MCF 10A (cell line): ENCODE results near the gene FAM162A. TPM values are rescaled to one million over a fixed set of nuclear protein-coding genes. Genes with fewer than 3 reads are reported as not detected.

ENCODE experiments used
- total RNA-seq: library from RNA; stranded (reverse); gene quantifications from 2 replicates; pipeline ENCODE4 v1.2.3, GENCODE V29; 2022

FAM162A gene
- total RNA-seq, 1 experiment from 2014 or later, result 59.1 TPM

Other genes starting within 250 kb of the FAM162A start
- not detected in 2 replicates for gene CASR, start 200.5 kb upstream of the FAM162A start, total RNA-seq
- 133 and 145 TPM in 2 replicates for gene CSTA, start 58.9 kb upstream of the FAM162A start, total RNA-seq
- 78.2 and 94.4 TPM in 2 replicates for gene MIX23, start 951 bp upstream of the FAM162A start, total RNA-seq
- 10.0 and 11.0 TPM in 2 replicates for gene WDR5B, start 31.9 kb downstream of the FAM162A start, total RNA-seq
- gene KPNA1, start 130.8 kb downstream of the FAM162A start, total RNA-seq, result 101 and 104 TPM in 2 replicates
- gene PARP9, start 180.1 kb downstream of the FAM162A start, total RNA-seq, result 6.3 and 11.9 TPM in 2 replicates
- 19.0 and 19.1 TPM in 2 replicates for gene DTX3L, start 180.2 kb downstream of the FAM162A start, total RNA-seq
- not detected in 2 replicates for gene PARP15, start 193.5 kb downstream of the FAM162A start, total RNA-seq